Measurements from ENCODE around the gene CREBBP. TPM values are rescaled to one million over a fixed set of nuclear protein-coding genes. Genes with fewer than 3 reads are reported as not detected.

The CREBBP gene
- total and polyA plus RNA-seq, 2 experiments from 2014 or later, result 36.9 to 54.8 TPM

DNA sequence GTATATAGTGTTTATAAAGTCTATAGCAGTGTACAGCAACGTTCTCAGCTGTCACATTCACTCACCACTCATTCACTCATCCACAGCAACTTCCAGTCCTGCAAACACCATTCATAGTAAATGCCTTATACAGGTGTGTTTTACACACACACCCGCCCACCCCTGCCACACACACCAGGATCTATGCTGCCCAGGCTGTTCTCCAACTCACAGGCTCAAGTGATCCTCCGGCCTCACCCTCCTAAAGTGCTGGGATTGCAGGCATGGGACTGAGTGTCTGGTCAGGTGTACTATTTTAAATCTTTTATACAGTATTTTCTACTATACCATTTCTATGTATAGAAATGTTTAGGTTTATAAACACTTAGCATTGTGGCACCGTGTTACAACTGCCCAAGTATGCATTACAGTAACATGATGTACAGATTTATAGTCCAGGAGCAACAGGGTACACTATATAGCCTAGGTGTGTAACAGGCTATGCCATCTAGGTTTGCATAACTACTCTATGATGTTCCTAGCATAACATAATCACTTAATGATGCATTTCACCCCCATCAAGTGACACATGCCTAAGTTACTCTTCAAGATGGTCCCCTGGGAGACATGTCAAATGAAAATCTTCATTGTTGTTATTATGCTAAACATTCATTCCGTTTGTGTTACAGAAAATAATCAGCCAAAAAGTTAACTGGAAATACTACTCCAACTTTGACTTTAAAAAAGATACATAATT, 42.5 kb downstream of the CREBBP start:
- no peaks in the 10 kb centered on the region for H3K27me3 ChIP-seq (ENCODE audit: insufficient read depth)
- H3K9me2 ChIP-seq (ENCODE audit: insufficient read depth), result no peaks in the 10 kb centered on the region
- peaks cover 99% of the 10 kb centered on the region for H3K79me2 ChIP-seq (replicated peaks; ENCODE audit: insufficient read depth)
- Mint-ChIP-seq H3K4me3 (no peak overlapping the region), H3K36me3 (ENCODE audit: low read depth) (peaks cover 15% of the 10 kb centered on the region; the same call in 2 of the 3 replicates), H3K27me3 (ENCODE audit: insufficient read depth, low read depth, poor library complexity) (peaks cover 10% of the 10 kb centered on the region), H3K4me1 (peaks cover 54% of the 10 kb centered on the region), H3K9me3 (no peaks in the 10 kb centered on the region; the same call in 2 of the 3 replicates), H3K27ac (no peak overlapping the region)
- H3K4me1 ChIP-seq (ENCODE audit: insufficient read depth), result peaks cover 45% of the 10 kb centered on the region
- DNase-seq (ENCODE audit: low spot score) (no peak), ATAC-seq (no peak)
- H2AFZ ChIP-seq, result no peak overlapping the region
- H3K4me3 ChIP-seq, result no peak overlapping the region
- no peak overlapping the region for H3K4me2 ChIP-seq
- no peaks in the 10 kb centered on the region for H3K36me3 ChIP-seq (ENCODE audit: insufficient read depth)
- H3K27ac ChIP-seq (ENCODE audit: low read depth), result no peak overlapping the region
- H4K20me1 ChIP-seq (replicated peaks; ENCODE audit: insufficient read depth), result peaks cover 57% of the 10 kb centered on the region
- no peaks in the 10 kb centered on the region for H3F3A ChIP-seq (replicated peaks; ENCODE audit: low read depth)
- no peak for TF ChIP-seq EZH2 (IDR thresholded peaks at IDR 0.05; ENCODE audit: low read depth, unreplicated experiment)
- no peak for TF ChIP-seq EZH2phosphoT487 (IDR thresholded peaks at IDR 0.05; ENCODE audit: unreplicated experiment)
- TF ChIP-seq, protein P1, sequence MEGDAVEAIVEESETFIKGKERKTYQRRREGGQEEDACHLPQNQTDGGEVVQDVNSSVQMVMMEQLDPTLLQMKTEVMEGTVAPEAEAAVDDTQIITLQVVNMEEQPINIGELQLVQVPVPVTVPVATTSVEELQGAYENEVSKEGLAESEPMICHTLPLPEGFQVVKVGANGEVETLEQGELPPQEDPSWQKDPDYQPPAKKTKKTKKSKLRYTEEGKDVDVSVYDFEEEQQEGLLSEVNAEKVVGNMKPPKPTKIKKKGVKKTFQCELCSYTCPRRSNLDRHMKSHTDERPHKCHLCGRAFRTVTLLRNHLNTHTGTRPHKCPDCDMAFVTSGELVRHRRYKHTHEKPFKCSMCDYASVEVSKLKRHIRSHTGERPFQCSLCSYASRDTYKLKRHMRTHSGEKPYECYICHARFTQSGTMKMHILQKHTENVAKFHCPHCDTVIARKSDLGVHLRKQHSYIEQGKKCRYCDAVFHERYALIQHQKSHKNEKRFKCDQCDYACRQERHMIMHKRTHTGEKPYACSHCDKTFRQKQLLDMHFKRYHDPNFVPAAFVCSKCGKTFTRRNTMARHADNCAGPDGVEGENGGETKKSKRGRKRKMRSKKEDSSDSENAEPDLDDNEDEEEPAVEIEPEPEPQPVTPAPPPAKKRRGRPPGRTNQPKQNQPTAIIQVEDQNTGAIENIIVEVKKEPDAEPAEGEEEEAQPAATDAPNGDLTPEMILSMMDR (conservative IDR thresholded peaks at IDR 0.05; ENCODE audit: low read depth in 2 of 2), result no peak
- TF ChIP-seq CREB1 (CRISPR knock-in tag; IDR thresholded peaks at IDR 0.05; ENCODE audit: low read depth), result no peak
- TF ChIP-seq, protein P2, sequence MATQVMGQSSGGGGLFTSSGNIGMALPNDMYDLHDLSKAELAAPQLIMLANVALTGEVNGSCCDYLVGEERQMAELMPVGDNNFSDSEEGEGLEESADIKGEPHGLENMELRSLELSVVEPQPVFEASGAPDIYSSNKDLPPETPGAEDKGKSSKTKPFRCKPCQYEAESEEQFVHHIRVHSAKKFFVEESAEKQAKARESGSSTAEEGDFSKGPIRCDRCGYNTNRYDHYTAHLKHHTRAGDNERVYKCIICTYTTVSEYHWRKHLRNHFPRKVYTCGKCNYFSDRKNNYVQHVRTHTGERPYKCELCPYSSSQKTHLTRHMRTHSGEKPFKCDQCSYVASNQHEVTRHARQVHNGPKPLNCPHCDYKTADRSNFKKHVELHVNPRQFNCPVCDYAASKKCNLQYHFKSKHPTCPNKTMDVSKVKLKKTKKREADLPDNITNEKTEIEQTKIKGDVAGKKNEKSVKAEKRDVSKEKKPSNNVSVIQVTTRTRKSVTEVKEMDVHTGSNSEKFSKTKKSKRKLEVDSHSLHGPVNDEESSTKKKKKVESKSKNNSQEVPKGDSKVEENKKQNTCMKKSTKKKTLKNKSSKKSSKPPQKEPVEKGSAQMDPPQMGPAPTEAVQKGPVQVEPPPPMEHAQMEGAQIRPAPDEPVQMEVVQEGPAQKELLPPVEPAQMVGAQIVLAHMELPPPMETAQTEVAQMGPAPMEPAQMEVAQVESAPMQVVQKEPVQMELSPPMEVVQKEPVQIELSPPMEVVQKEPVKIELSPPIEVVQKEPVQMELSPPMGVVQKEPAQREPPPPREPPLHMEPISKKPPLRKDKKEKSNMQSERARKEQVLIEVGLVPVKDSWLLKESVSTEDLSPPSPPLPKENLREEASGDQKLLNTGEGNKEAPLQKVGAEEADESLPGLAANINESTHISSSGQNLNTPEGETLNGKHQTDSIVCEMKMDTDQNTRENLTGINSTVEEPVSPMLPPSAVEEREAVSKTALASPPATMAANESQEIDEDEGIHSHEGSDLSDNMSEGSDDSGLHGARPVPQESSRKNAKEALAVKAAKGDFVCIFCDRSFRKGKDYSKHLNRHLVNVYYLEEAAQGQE (IDR thresholded peaks at IDR 0.05; ENCODE audit: unreplicated experiment), result no peak
- TF ChIP-seq ZNF114 (CRISPR knock-in tag; IDR thresholded peaks at IDR 0.05), result no peak
- no peak for TF ChIP-seq STAT1 (IDR thresholded peaks at IDR 0.05; ENCODE audit: unreplicated experiment)
- no peak for TF ChIP-seq NANOG (IDR thresholded peaks at IDR 0.05; ENCODE audit: borderline replicate concordance)

DNA sequence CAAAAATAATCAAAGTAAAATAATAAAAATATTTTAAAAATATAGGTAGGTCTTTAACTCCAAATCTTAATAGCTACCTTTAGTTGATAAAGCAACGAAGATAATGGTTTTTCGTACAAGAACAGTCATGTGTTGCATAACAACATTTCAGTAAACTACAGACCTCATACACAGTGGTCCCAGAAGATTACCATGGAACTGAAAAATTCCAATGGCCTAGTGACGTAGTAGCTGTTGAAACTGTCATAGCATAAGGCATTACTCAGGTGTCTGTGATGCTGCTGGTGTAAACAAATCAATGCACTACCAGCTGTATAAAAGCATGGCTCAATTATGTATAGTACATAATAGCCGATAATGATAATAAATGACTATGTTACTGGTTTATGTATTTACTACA, 43.9 kb downstream of the CREBBP start:
- peaks cover 36% of the 10 kb centered on the region for H3K4me1 ChIP-seq (ENCODE audit: insufficient read depth)
- ATAC-seq, result no peak
- TF ChIP-seq EZH2phosphoT487 (IDR thresholded peaks at IDR 0.05; ENCODE audit: unreplicated experiment) (no peak), CREB1 (CRISPR knock-in tag; IDR thresholded peaks at IDR 0.05; ENCODE audit: low read depth) (no peak)
- TF ChIP-seq, protein P3, sequence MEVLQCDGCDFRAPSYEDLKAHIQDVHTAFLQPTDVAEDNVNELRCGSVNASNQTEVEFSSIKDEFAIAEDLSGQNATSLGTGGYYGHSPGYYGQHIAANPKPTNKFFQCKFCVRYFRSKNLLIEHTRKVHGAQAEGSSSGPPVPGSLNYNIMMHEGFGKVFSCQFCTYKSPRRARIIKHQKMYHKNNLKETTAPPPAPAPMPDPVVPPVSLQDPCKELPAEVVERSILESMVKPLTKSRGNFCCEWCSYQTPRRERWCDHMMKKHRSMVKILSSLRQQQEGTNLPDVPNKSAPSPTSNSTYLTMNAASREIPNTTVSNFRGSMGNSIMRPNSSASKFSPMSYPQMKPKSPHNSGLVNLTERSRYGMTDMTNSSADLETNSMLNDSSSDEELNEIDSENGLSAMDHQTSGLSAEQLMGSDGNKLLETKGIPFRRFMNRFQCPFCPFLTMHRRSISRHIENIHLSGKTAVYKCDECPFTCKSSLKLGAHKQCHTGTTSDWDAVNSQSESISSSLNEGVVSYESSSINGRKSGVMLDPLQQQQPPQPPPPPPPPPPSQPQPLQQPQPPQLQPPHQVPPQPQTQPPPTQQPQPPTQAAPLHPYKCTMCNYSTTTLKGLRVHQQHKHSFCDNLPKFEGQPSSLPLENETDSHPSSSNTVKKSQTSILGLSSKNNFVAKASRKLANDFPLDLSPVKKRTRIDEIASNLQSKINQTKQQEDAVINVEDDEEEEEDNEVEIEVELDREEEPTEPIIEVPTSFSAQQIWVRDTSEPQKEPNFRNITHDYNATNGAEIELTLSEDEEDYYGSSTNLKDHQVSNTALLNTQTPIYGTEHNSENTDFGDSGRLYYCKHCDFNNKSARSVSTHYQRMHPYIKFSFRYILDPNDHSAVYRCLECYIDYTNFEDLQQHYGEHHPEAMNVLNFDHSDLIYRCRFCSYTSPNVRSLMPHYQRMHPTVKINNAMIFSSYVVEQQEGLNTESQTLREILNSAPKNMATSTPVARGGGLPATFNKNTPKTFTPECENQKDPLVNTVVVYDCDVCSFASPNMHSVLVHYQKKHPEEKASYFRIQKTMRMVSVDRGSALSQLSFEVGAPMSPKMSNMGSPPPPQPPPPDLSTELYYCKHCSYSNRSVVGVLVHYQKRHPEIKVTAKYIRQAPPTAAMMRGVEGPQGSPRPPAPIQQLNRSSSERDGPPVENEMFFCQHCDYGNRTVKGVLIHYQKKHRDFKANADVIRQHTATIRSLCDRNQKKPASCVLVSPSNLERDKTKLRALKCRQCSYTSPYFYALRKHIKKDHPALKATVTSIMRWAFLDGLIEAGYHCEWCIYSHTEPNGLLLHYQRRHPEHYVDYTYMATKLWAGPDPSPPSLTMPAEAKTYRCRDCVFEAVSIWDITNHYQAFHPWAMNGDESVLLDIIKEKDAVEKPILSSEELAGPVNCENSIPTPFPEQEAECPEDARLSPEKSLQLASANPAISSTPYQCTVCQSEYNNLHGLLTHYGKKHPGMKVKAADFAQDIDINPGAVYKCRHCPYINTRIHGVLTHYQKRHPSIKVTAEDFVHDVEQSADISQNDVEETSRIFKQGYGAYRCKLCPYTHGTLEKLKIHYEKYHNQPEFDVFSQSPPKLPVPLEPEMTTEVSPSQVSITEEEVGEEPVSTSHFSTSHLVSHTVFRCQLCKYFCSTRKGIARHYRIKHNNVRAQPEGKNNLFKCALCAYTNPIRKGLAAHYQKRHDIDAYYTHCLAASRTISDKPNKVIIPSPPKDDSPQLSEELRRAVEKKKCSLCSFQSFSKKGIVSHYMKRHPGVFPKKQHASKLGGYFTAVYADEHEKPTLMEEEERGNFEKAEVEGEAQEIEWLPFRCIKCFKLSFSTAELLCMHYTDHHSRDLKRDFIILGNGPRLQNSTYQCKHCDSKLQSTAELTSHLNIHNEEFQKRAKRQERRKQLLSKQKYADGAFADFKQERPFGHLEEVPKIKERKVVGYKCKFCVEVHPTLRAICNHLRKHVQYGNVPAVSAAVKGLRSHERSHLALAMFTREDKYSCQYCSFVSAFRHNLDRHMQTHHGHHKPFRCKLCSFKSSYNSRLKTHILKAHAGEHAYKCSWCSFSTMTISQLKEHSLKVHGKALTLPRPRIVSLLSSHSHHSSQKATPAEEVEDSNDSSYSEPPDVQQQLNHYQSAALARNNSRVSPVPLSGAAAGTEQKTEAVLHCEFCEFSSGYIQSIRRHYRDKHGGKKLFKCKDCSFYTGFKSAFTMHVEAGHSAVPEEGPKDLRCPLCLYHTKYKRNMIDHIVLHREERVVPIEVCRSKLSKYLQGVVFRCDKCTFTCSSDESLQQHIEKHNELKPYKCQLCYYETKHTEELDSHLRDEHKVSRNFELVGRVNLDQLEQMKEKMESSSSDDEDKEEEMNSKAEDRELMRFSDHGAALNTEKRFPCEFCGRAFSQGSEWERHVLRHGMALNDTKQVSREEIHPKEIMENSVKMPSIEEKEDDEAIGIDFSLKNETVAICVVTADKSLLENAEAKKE (CRISPR knock-in tag; IDR thresholded peaks at IDR 0.05), result no peak

More for the DNA sequence above, 43.9 kb downstream of the CREBBP start:
- peaks cover 12% of the 10 kb centered on the region for H3K27me3 Mint-ChIP-seq (ENCODE audit: insufficient read depth, low read depth, poor library complexity)
- peaks cover 26% of the 10 kb centered on the region; the same call in 2 of the 3 replicates for H3K36me3 Mint-ChIP-seq (ENCODE audit: low read depth)
- H3K4me3 Mint-ChIP-seq, result no peak overlapping the region
- peaks cover 64% of the 10 kb centered on the region for H4K20me1 ChIP-seq (replicated peaks; ENCODE audit: insufficient read depth)
- peaks cover 99% of the 10 kb centered on the region for H3K79me2 ChIP-seq (replicated peaks; ENCODE audit: insufficient read depth)
- no peak overlapping the region for H3K4me2 ChIP-seq
- H3K27ac Mint-ChIP-seq, result no peak overlapping the region
- no peaks in the 10 kb centered on the region for H3F3A ChIP-seq (replicated peaks; ENCODE audit: low read depth)
- DNase-seq (ENCODE audit: low spot score), result no peak
- peaks cover 45% of the 10 kb centered on the region for H3K4me1 Mint-ChIP-seq
- H3K4me3 ChIP-seq, result no peak overlapping the region
- H3K27me3 ChIP-seq (ENCODE audit: insufficient read depth), result no peaks in the 10 kb centered on the region
- no peak overlapping the region for H2AFZ ChIP-seq
- H3K27ac ChIP-seq (ENCODE audit: low read depth), result no peak overlapping the region
- H3K9me3 Mint-ChIP-seq, result peaks cover 8% of the 10 kb centered on the region; the same call in 2 of the 3 replicates
- H3K9me2 ChIP-seq (ENCODE audit: insufficient read depth), result no peaks in the 10 kb centered on the region
- H3K36me3 ChIP-seq (ENCODE audit: insufficient read depth), result no peaks in the 10 kb centered on the region
